H7 (cell line): ENCODE data around the gene ITPRID2. TPM values are rescaled to one million over a fixed set of nuclear protein-coding genes. Genes with fewer than 3 reads are reported as not detected.

Experiments
- DNase-seq: peaks from one replicate; pipeline ENCODE4 v3.0.0; 2012
- H3K27me3 ChIP-seq: 2 replicates; pipeline ENCODE4 v1.6.0; 2011; ENCODE audit warnings: mild to moderate bottlenecking, low read length; ENCODE audit not compliant: control insufficient read depth, insufficient read depth
- H3K36me3 ChIP-seq: replicated peaks from 2 replicates; pipeline ENCODE4 v1.5.1; 2011; ENCODE audit warnings: low read length; ENCODE audit not compliant: control insufficient read depth, insufficient read depth
- H3K4me3 ChIP-seq: 2 replicates; pipeline ENCODE4 v1.5.1; 2011; ENCODE audit warnings: low read depth, mild to moderate bottlenecking, control low read depth, low read length, moderate library complexity; ENCODE audit not compliant: insufficient read depth
- total RNA-seq: library from RNA; depleted of rRNA; stranded (reverse); fragments of >200 nt; shearing (Covaris generic); gene quantifications from 2 replicates; pipeline ENCODE4 v1.2.3, GENCODE V29; 2014

The ITPRID2 gene
- total RNA-seq, 1 experiment from 2014 or later, result 13.6 TPM

- H3K4me3 ChIP-seq, result peak overlapping the region; percentile 85
- no peaks in the 10 kb centered on the region for H3K36me3 ChIP-seq
- peak; percentile 50 for DNase-seq
- no peaks in the 10 kb centered on the region; the same call in 1 of the 2 replicates for H3K27me3 ChIP-seq
Measured at GRCh38 chr2:181891966-181892798, 652 bp downstream of the ITPRID2 start.

- no peak for DNase-seq
- Histone ChIP-seq H3K36me3 (no peaks in the 10 kb centered on the region), H3K27me3 (no peaks in the 10 kb centered on the region; the same call in 1 of the 2 replicates), H3K4me3 (peak overlapping the region; percentile 85)
Measured at GRCh38 chr2:181892799-181893435, 1.4 kb downstream of the ITPRID2 start.

- DNase-seq, result no peak
- no peak overlapping the region for H3K4me3 ChIP-seq
- no peaks in the 10 kb centered on the region; the same call in 1 of the 2 replicates for H3K27me3 ChIP-seq
- no peaks in the 10 kb centered on the region for H3K36me3 ChIP-seq
Measured at GRCh38 chr2:181894381-181894780, 2.9 kb downstream of the ITPRID2 start.

GRCh38 chr2:181895818-181896217 is 4.3 kb downstream of the ITPRID2 start:
- H3K36me3 ChIP-seq, result peaks cover 2% of the 10 kb centered on the region
- no peaks in the 10 kb centered on the region; the same call in 1 of the 2 replicates for H3K27me3 ChIP-seq
- no peak overlapping the region for H3K4me3 ChIP-seq
- no peak for DNase-seq

- no peaks in the 10 kb centered on the region; the same call in 1 of the 2 replicates for H3K27me3 ChIP-seq
- no peak overlapping the region for H3K4me3 ChIP-seq
- DNase-seq, result no peak
- H3K36me3 ChIP-seq, result peaks cover 2% of the 10 kb centered on the region
Measured at GRCh38 chr2:181896286-181896685, 4.8 kb downstream of the ITPRID2 start.

GRCh38 chr2:181900007-181900651 is 8.6 kb downstream of the ITPRID2 start:
- DNase-seq, result no peak
- Histone ChIP-seq H3K4me3 (no peak overlapping the region), H3K27me3 (no peaks in the 10 kb centered on the region), H3K36me3 (peaks cover 2% of the 10 kb centered on the region)

- Histone ChIP-seq H3K36me3 (peaks cover 2% of the 10 kb centered on the region), H3K4me3 (no peak overlapping the region), H3K27me3 (no peaks in the 10 kb centered on the region)
- no peak for DNase-seq
Measured at GRCh38 chr2:181902625-181903024, 11.1 kb downstream of the ITPRID2 start.

GRCh38 chr2:181904022-181904632 is 12.6 kb downstream of the ITPRID2 start:
- H3K27me3 ChIP-seq, result no peaks in the 10 kb centered on the region
- H3K36me3 ChIP-seq, result peaks cover 2% of the 10 kb centered on the region
- no peak overlapping the region for H3K4me3 ChIP-seq
- DNase-seq, result peak; percentile 11

- peaks cover 2% of the 10 kb centered on the region for H3K36me3 ChIP-seq
- DNase-seq, result no peak
- no peaks in the 10 kb centered on the region for H3K27me3 ChIP-seq
- H3K4me3 ChIP-seq, result no peak overlapping the region
Measured at GRCh38 chr2:181907057-181907456, 15.5 kb downstream of the ITPRID2 start.

- DNase-seq, result no peak
- Histone ChIP-seq H3K36me3 (peaks cover 2% of the 10 kb centered on the region), H3K27me3 (no peaks in the 10 kb centered on the region), H3K4me3 (no peak overlapping the region)
Measured at GRCh38 chr2:181907635-181908034, 16.1 kb downstream of the ITPRID2 start.

GRCh38 chr2:181910028-181910831 is 18.7 kb downstream of the ITPRID2 start:
- Histone ChIP-seq H3K4me3 (no peak overlapping the region), H3K36me3 (peaks cover 2% of the 10 kb centered on the region), H3K27me3 (no peaks in the 10 kb centered on the region)
- DNase-seq, result no peak

- no peak overlapping the region for H3K4me3 ChIP-seq
- DNase-seq, result no peak
- peaks cover 4% of the 10 kb centered on the region for H3K36me3 ChIP-seq
- H3K27me3 ChIP-seq, result no peaks in the 10 kb centered on the region
Measured at GRCh38 chr2:181911830-181912229, 20.3 kb downstream of the ITPRID2 start.

- H3K4me3 ChIP-seq, result no peak overlapping the region
- H3K27me3 ChIP-seq, result no peaks in the 10 kb centered on the region
- no peak for DNase-seq
- H3K36me3 ChIP-seq, result peaks cover 4% of the 10 kb centered on the region
Measured at GRCh38 chr2:181915102-181915501, 23.6 kb downstream of the ITPRID2 start.
